IMR-90 (cell line): Measurements from ENCODE around the gene RBP5. TPM values are rescaled to one million over a fixed set of nuclear protein-coding genes. Genes with fewer than 3 reads are reported as not detected.

Experiments used
- ATAC-seq: fragments of 200-7000 bp; cut with Tn5 transposase; 2 replicates; pipeline ENCODE4 v1.9.1; 2020; ENCODE audit warnings: low read depth, mild to moderate bottlenecking, moderate library complexity
- BruUV-seq: library from RNA; stranded (reverse); fragments of 400-500 nt; replicated peaks from 2 replicates; lab custom pipeline; 2021; lab: Mats Ljungman, UMichigan
- CTCF ChIA-PET: fragments of 300-600 bp; formaldehyde crosslinking; extraction: SDS; loops from one replicate; lab custom pipeline; 2021; ENCODE audit warnings: antibody characterized with exemption; lab: Yijun Ruan, JAX
- POLR2A ChIA-PET: fragments of 300-600 bp; sonication (Branson Sonifier 250); formaldehyde crosslinking; loops from one replicate; lab custom pipeline; 2022; ENCODE audit warnings: antibody characterized with exemption; ENCODE audit not compliant: unreplicated experiment; lab: Charles Lee
- DNase-seq: peaks from one replicate; pipeline ENCODE4 v3.0.0; 2013
- H2AFZ ChIP-seq: replicated peaks from 2 replicates; pipeline ENCODE3; 2013; ENCODE audit warnings: low read length, mild to moderate bottlenecking; ENCODE audit not compliant: poor library complexity
- H2AK5ac ChIP-seq: 2 replicates; pipeline ENCODE4 v1.6.1; 2013; ENCODE audit warnings: low read depth, low read length, inconsistent platforms
- H2AK9ac ChIP-seq: replicated peaks from 2 replicates; pipeline ENCODE3; 2013; ENCODE audit warnings: mild to moderate bottlenecking, low read depth, low read length, moderate library complexity; ENCODE audit not compliant: poor library complexity
- H2BK120ac ChIP-seq: 2 replicates; pipeline ENCODE4 v1.6.1; 2013; ENCODE audit warnings: low read depth, low read length, inconsistent platforms
- H2BK15ac ChIP-seq: 3 replicates; pipeline ENCODE4 v1.6.1; 2013; ENCODE audit warnings: low read depth, low read length, inconsistent platforms
- H2BK20ac ChIP-seq: 2 replicates; pipeline ENCODE4 v1.6.1; 2013; ENCODE audit warnings: low read depth, mild to moderate bottlenecking, inconsistent platforms, low read length, moderate library complexity
- H2BK5ac ChIP-seq: 2 replicates; pipeline ENCODE4 v1.6.1; 2013; ENCODE audit warnings: mild to moderate bottlenecking, low read depth, low read length, inconsistent platforms; ENCODE audit not compliant: poor library complexity, severe bottlenecking
- H3K14ac ChIP-seq: replicated peaks from 2 replicates; pipeline ENCODE4 v1.6.1; 2013; ENCODE audit warnings: low read depth, low read length, inconsistent platforms
- H3K18ac ChIP-seq: 2 replicates; pipeline ENCODE4 v1.6.1; 2013; ENCODE audit warnings: low read depth, low read length, control low read depth
- H3K23ac ChIP-seq: 2 replicates; pipeline ENCODE4 v1.6.1; 2013; ENCODE audit warnings: low read depth, low read length, inconsistent platforms
- H3K27ac ChIP-seq: 2 replicates; pipeline ENCODE4 v1.5.1; 2013; ENCODE audit warnings: mild to moderate bottlenecking, control low read depth, low read length; ENCODE audit not compliant: insufficient read depth
- H3K27me3 ChIP-seq: 2 replicates; pipeline ENCODE4 v1.6.1; 2013; ENCODE audit warnings: low read length; ENCODE audit not compliant: control insufficient read depth, insufficient read depth
- H3K36me3 ChIP-seq: 2 replicates; pipeline ENCODE4 v1.6.1; 2013; ENCODE audit warnings: low read length, mixed read lengths; ENCODE audit not compliant: control insufficient read depth, insufficient read depth
- H3K4ac ChIP-seq: 2 replicates; pipeline ENCODE4 v1.6.1; 2013; ENCODE audit warnings: low read depth, low read length, inconsistent platforms
- H3K4me1 ChIP-seq: 2 replicates; pipeline ENCODE4 v1.6.1; 2013; ENCODE audit warnings: low read length, mixed read lengths; ENCODE audit not compliant: control insufficient read depth, insufficient read depth
- H3K4me2 ChIP-seq: 2 replicates; pipeline ENCODE4 v1.6.1; 2013; ENCODE audit warnings: low read depth, mild to moderate bottlenecking, control low read depth, low read length, moderate library complexity
- H3K4me3 ChIP-seq: 2 replicates; pipeline ENCODE4 v1.5.1; 2013; ENCODE audit warnings: low read depth, mild to moderate bottlenecking, control low read depth, low read length, moderate library complexity; ENCODE audit not compliant: insufficient read depth
- H3K56ac ChIP-seq: 2 replicates; pipeline ENCODE4 v1.6.1; 2013; ENCODE audit warnings: low read length, inconsistent platforms; ENCODE audit not compliant: insufficient read depth; ENCODE audit errors: extremely low read depth
- H3K79me1 ChIP-seq, 2 experiments: 2 replicates each; pipeline ENCODE4 v1.6.1; 2013; ENCODE audit warnings: low read length in 2 of 2, inconsistent platforms in 1 of 2, low read depth in 1 of 2
- H3K9ac ChIP-seq: 2 replicates; pipeline ENCODE4 v1.6.1; 2013; ENCODE audit warnings: low read depth, low read length, control low read depth
- H3K9me1 ChIP-seq: 2 replicates; pipeline ENCODE4 v1.6.1; 2013; ENCODE audit warnings: low read length, inconsistent platforms; ENCODE audit not compliant: insufficient read depth
- H3K9me3 ChIP-seq: 2 replicates; pipeline ENCODE4 v1.6.1; 2013; ENCODE audit warnings: low read length; ENCODE audit not compliant: control insufficient read depth, insufficient read depth
- H4K20me1 ChIP-seq: 2 replicates; pipeline ENCODE4 v1.6.1; 2013; ENCODE audit warnings: low read length, inconsistent platforms; ENCODE audit not compliant: insufficient read depth
- H4K5ac ChIP-seq: 2 replicates; pipeline ENCODE4 v1.6.1; 2013; ENCODE audit warnings: mild to moderate bottlenecking, low read depth, low read length, control low read depth
- H4K8ac ChIP-seq, 2 experiments: 2 replicates each; pipeline ENCODE4 v1.6.1; 2013; ENCODE audit warnings: low read depth in 2 of 2, low read length in 2 of 2, control low read depth in 1 of 2, inconsistent platforms in 1 of 2
- H4K91ac ChIP-seq: 2 replicates; pipeline ENCODE4 v1.6.1; 2013; ENCODE audit warnings: low read depth, low read length, inconsistent platforms; ENCODE audit not compliant: insufficient read depth
- BHLHE40 ChIP-seq: fragments of 150-350 bp; IDR thresholded peaks from 2 replicates; pipeline ENCODE4 v1.6.1; 2016; ENCODE audit warnings: mild to moderate bottlenecking, low read depth, low read length
- CHD1 ChIP-seq: IDR thresholded peaks from 2 replicates; pipeline ENCODE4 v1.6.1; 2012; ENCODE audit warnings: low read depth, low read length, improper control_type of control experiment
- MAZ ChIP-seq: IDR thresholded peaks from 2 replicates; pipeline ENCODE4 v1.6.1; 2012; ENCODE audit warnings: low read depth, mild to moderate bottlenecking, low read length, improper control_type of control experiment, moderate library complexity, borderline replicate concordance
- MXI1 ChIP-seq: IDR thresholded peaks from 2 replicates; pipeline ENCODE4 v1.6.1; 2012; ENCODE audit warnings: low read depth, mild to moderate bottlenecking, low read length, moderate library complexity, borderline replicate concordance
- POLR2A ChIP-seq: IDR thresholded peaks from 2 replicates; pipeline ENCODE4 v1.6.1; 2012; ENCODE audit warnings: mild to moderate bottlenecking, low read depth, low read length
- RAD21 ChIP-seq: IDR thresholded peaks from 2 replicates; pipeline ENCODE4 v1.6.1; 2012; ENCODE audit warnings: low read length, improper control_type of control experiment
- RCOR1 ChIP-seq: IDR thresholded peaks from 2 replicates; pipeline ENCODE4 v1.6.1; 2012; ENCODE audit warnings: mild to moderate bottlenecking, low read length, improper control_type of control experiment; ENCODE audit not compliant: insufficient replicate concordance
- RFX5 ChIP-seq: IDR thresholded peaks from 2 replicates; pipeline ENCODE4 v1.8.0; 2012; ENCODE audit warnings: low read depth, mild to moderate bottlenecking, low read length, moderate library complexity
- WGBS, 2 experiments: methylation state at CpG; one replicate each; pipeline versions ENCODE4 v1.1.5 to v1.1.7; 2013; ENCODE audit warnings: missing lambda C conversion rate in 2 of 2; ENCODE audit not compliant: insufficient read length in 1 of 2; ENCODE audit errors: extremely low coverage in 2 of 2; 5-methylcytosine and 5-hydroxymethylcytosine counted together
- dilution Hi-C: fragments of 300-500 bp; cut with HindIII; formaldehyde crosslinking; loops from one replicate; pipeline ENCODE4 v1.14.3; 2018; ENCODE audit warnings: low sequenced_read_pairs; ENCODE audit not compliant: unreplicated experiment
- in situ Hi-C: fragments of 300-500 bp; cut with MboI; formaldehyde crosslinking; loops from 3 replicates; pipeline ENCODE4 v1.14.3; 2019; ENCODE audit warnings: low sequenced_read_pairs, inconsistent platforms, mixed read lengths
- intact Hi-C: fragments of 100-400 bp; cut with micrococcal nuclease; formaldehyde crosslinking; loops from 2 replicates; pipeline ENCODE4 v1.10.0; 2022
- polyA plus RNA-seq, 3 experiments: library from polyadenylated mRNA; depleted of rRNA; stranded (reverse); fragments of >200 nt; gene quantifications; 2 replicates each; pipeline ENCODE4 v1.2.3, GENCODE V29; 2012; ENCODE audit warnings: low replicate concordance in 1 of 3
- total RNA-seq: library from RNA; depleted of rRNA; stranded (reverse); fragments of >200 nt; gene quantifications from 2 replicates; pipeline ENCODE4 v1.2.3, GENCODE V29; 2012

Gene RBP5
- total and polyA plus RNA-seq, 2 of the 4 experiments (the other 2 are of a cell fraction) = 0.15 TPM; not detected in 1

DNA sequence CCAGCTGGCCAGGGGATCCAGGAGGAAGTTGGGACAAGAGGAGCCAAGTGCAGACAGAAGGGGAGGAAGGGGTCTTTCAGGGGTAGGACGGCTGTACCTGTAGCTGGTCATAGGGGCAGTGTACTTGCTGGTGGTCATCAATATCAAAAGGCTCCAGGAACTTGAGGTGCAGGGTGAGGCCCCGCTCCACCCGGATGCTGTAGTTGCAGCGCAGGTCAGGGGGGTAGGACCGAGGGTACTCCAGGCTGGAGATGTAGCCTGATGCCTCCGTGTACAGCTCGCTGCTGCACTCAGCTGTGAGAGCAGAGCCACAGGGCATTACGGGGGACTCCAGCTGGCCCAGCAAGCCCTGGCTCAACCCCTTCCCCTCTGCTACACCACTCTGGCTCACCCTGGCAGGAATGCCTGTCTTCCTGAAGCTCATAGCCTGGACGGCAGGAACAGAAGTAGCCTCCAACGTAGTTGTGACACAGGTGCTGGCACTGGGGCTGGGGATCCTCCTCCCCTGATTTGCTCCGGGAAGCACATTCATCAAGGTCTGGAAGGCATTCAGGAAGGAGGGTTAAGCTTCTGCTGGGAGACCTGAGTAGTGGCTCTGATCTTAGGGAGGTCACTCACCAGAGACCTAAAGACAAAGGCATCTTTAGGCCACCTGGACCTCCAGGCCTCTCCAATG, 39.4 kb downstream of the RBP5 start:
- H3K4me2 ChIP-seq = no peak overlapping the region
- H3K9me3 ChIP-seq = no peaks in the 10 kb centered on the region
- intact Hi-C loops (no loop called here), in situ Hi-C loops (no loop called here), dilution Hi-C loops (no loop called here)
- no peak overlapping the region for H2BK15ac ChIP-seq
- no peaks in the 10 kb centered on the region for H3K27me3 ChIP-seq
- TSS peak; percentile 98 for BruUV-seq
- H3K79me1 ChIP-seq = peaks cover 13 to 28% of the 10 kb centered on the region in 2 experiments; a peak in 3 of 4 replicates
- WGBS, 2 experiments = 93% methylated on average over 7 of the region's 11 CpGs; no CpG with 5 or more reads in 1 of the 2 experiments
- TF ChIP-seq MAZ = no peak
- no peak for TF ChIP-seq RCOR1
- TF ChIP-seq MXI1 = no peak
- no peak for TF ChIP-seq POLR2A
- TF ChIP-seq BHLHE40 = no peak
- no peak for TF ChIP-seq RFX5
- TF ChIP-seq CHD1 = no peak
- TF ChIP-seq RAD21 = no peak
- no peak overlapping the region for H4K91ac ChIP-seq
- no peak overlapping the region for H3K56ac ChIP-seq
- H2BK5ac ChIP-seq = no peak overlapping the region
- ChIA-PET POLR2A (no interaction called here), CTCF (interaction anchor here (1.1 kb wide), 1 partner anchor 29 kb away, joined by 4 read pairs; the partner anchor contains the start of gene C1S)
- H2BK20ac ChIP-seq = no peak overlapping the region
- H3K18ac ChIP-seq = no peak overlapping the region
- no peaks in the 10 kb centered on the region for H4K20me1 ChIP-seq
- DNase-seq = no peak
- H3K23ac ChIP-seq = no peak overlapping the region
- H3K4ac ChIP-seq = no peak overlapping the region
- H2AFZ ChIP-seq = no peak overlapping the region
- no peak for ATAC-seq
- peaks cover 26% of the 10 kb centered on the region for H3K4me1 ChIP-seq
- H3K9ac ChIP-seq = no peak overlapping the region
- peaks cover 24% of the 10 kb centered on the region for H3K9me1 ChIP-seq
- H3K14ac ChIP-seq = no peak overlapping the region
- H3K36me3 ChIP-seq = peaks cover 59% of the 10 kb centered on the region
- H2AK9ac ChIP-seq = no peak overlapping the region
- no peak overlapping the region for H2AK5ac ChIP-seq
- H4K8ac ChIP-seq = no peak overlapping the region
- H2BK120ac ChIP-seq = no peak overlapping the region
- no peak overlapping the region for H3K4me3 ChIP-seq
- H4K5ac ChIP-seq = no peak overlapping the region
- no peak overlapping the region for H3K27ac ChIP-seq
